22Rv1 (cell line): Measurements from ENCODE around the gene EXOSC6.

Experiments
- CTCF ChIP-seq: fragments of 450-650 bp; IDR thresholded peaks from 2 replicates; pipeline ENCODE4 v1.5.1; 2017; ENCODE audit warnings: mild to moderate bottlenecking
- ZFX ChIP-seq: fragments of 450-650 bp; IDR thresholded peaks from 2 replicates; pipeline ENCODE4 v1.6.1; 2017; ENCODE audit warnings: antibody characterized with exemption, borderline replicate concordance

GRCh38 chr16:70258946-70259345, 7.2 kb upstream of the EXOSC6 start:
- TF ChIP-seq CTCF (no peak), ZFX (no peak)
